GM21786 (cell line): ENCODE data around the gene NDUFB1.

Source experiments
- ATAC-seq: cut with Tn5 transposase; IDR thresholded peaks from one replicate; pipeline ENCODE4 v1.9.1; 2021; ENCODE audit not compliant: unreplicated experiment

NDUFB1 gene

DNA sequence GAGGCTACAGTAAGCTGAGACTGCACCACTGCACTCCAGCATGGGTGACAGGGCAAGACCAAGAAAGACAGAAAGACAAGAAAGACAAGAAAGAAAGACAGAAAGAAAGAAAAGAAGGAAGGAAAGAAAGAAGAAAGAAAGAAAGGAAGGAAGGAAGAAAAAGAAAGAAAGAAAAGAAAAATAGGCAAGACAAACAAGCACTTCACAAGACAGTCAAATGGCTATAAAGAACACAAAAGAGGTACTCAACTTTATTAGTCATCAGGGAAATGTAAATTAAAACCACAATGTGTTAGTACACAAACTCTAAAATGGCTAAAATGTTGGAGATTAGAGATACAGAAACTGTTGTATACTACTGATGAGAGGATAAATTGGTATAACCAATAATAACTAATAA lies 21.7 kb downstream of the NDUFB1 start:
- ATAC-seq = no peak

DNA sequence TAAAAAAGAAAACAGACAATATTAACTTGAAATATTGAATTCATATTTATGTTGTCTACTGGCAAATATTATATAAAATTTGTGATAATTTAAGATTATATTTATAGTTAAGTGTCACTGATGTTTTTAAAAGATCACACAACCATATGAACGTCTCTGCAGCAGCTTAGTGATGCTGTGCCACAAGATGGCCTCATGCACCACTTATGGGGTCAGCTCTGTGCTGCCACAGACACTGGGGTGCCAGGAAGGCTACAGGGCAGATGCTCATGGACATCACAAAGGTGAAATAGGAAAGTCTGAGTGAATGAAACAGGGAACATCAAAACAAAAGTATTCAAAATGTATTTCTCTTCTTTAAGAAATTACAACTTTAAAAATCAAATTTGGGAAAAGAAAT lies 28.2 kb downstream of the NDUFB1 start:
- no peak for ATAC-seq

DNA sequence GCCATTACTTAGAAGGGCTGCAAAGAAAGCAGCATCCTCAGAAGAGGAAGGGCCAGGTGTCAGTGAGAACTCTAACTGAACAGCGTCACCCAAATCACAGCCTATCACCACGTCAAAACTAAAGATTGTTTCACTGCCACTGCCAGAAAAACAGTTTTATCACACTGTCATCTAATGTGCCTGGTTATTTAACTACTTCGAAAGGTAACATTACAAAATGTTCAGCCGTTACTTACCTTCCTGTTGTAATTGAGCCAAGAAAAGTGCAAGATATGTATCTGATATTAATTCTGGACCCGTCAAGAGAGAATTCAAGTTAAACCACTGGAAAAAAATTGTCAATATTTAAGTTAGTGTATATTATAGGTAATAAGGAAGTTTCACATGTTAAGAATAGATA lies 33.0 kb downstream of the NDUFB1 start:
- ATAC-seq = no peak

DNA sequence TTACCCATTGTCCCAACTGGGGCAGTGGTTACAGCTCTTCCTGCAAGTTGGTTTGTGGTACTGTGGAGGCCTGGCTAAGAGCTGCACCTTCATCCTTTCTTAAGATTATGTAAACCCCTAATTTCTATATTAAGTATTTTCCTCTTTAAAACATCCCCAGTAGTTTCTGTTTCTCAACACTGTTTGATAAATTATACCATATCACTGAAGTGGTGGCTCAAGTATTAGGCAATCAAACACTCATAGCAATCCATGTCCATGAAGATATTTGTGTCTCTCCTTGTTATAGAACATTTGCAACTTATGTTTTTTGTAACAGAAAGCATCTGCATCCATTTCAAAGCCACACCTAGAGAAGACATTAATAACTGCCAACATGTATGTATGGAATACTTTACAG lies 47.0 kb downstream of the NDUFB1 start:
- ATAC-seq = no peak
